Fibroblast of lung (primary cell): Measurements from ENCODE around the gene GLYATL1B. TPM values are rescaled to one million over a fixed set of nuclear protein-coding genes. Genes with fewer than 3 reads are reported as not detected.

ENCODE experiments used
- DNase-seq, 2 donors: peaks; one replicate each; pipeline versions ENCODE4 v3.0.0 to v3.0.0-alpha.2; 2010; ENCODE audit warnings: low read depth in 2 of 2
- H2AFZ ChIP-seq: 2 replicates; pipeline ENCODE4 v1.5.1; 2012; ENCODE audit warnings: low read length, control low read depth, inconsistent platforms
- H3K27ac ChIP-seq: 2 replicates; pipeline ENCODE4 v1.5.1; 2011; ENCODE audit warnings: low read length, control low read depth; ENCODE audit not compliant: insufficient read depth
- H3K27me3 ChIP-seq: 2 replicates; pipeline ENCODE4 v1.5.1; 2011; ENCODE audit warnings: mild to moderate bottlenecking, low read length; ENCODE audit not compliant: control insufficient read depth, insufficient read depth
- H3K36me3 ChIP-seq: 2 replicates; pipeline ENCODE4 v1.5.1; 2011; ENCODE audit warnings: low read length; ENCODE audit not compliant: control insufficient read depth, insufficient read depth
- H3K4me1 ChIP-seq: 2 replicates; pipeline ENCODE4 v1.5.1; 2011; ENCODE audit warnings: low read length; ENCODE audit not compliant: control insufficient read depth, insufficient read depth; ENCODE audit errors: extremely low read depth
- H3K4me2 ChIP-seq: 2 replicates; pipeline ENCODE4 v1.5.1; 2011; ENCODE audit warnings: low read length, control low read depth; ENCODE audit not compliant: insufficient read depth; ENCODE audit errors: extremely low read depth
- H3K4me3 ChIP-seq, 4 experiments: fragments of 200-600 bp in 1 of 4; sonication (generic) in 1 of 4; replicated peaks in 1 of 4; 2 replicates each; pipeline ENCODE4 v1.5.1; 2011 to 2016; ENCODE audit warnings: low read length in 4 of 4, low read depth in 3 of 4, mild to moderate bottlenecking in 3 of 4, control low read depth in 2 of 4, inconsistent platforms in 1 of 4, mixed read lengths in 1 of 4; ENCODE audit not compliant: insufficient read depth in 1 of 4; ENCODE audit errors: control extremely low read depth in 1 of 4
- H3K79me2 ChIP-seq: 2 replicates; pipeline ENCODE4 v1.5.1; 2012; ENCODE audit warnings: mild to moderate bottlenecking, low read length, inconsistent platforms; ENCODE audit not compliant: control insufficient read depth, insufficient read depth
- H3K9ac ChIP-seq: 2 replicates; pipeline ENCODE4 v1.5.1; 2011; ENCODE audit warnings: mild to moderate bottlenecking, low read length, control low read depth; ENCODE audit not compliant: insufficient read depth
- H3K9me3 ChIP-seq: 2 replicates; pipeline ENCODE4 v1.5.1; 2012; ENCODE audit warnings: low read depth, low read length; ENCODE audit not compliant: control insufficient read depth, insufficient read depth
- H4K20me1 ChIP-seq: 2 replicates; pipeline ENCODE4 v1.5.1; 2011; ENCODE audit warnings: low read length; ENCODE audit not compliant: control insufficient read depth, insufficient read depth; ENCODE audit errors: extremely low read depth
- CTCF ChIP-seq, 2 donors: IDR thresholded peaks in 1 of 2; conservative IDR thresholded peaks in 1 of 2; 1 replicate in 1 of 2; 2 replicates in 1 of 2; pipeline ENCODE4 v1.5.1; 2011 to 2012; ENCODE audit warnings: low read length in 2 of 2, control low read depth in 1 of 2, inconsistent platforms in 1 of 2, low read depth in 1 of 2, mild to moderate bottlenecking in 1 of 2
- EZH2 ChIP-seq: IDR thresholded peaks from 2 replicates; pipeline ENCODE4 v1.5.1; 2012; ENCODE audit warnings: low read length, control low read depth, mild to moderate bottlenecking; ENCODE audit errors: missing control alignments
- polyA plus RNA-seq, 2 donors: library from polyadenylated mRNA; depleted of rRNA in 1 of 2; stranded (reverse) in 1 of 2; unstranded in 1 of 2; fragments of >200 nt; gene quantifications; 2 replicates each; pipeline ENCODE4 v1.2.1, GENCODE V29; 2011 to 2012; ENCODE audit warnings: missing spikeins in 1 of 2
- total RNA-seq: library from RNA; depleted of rRNA; stranded (reverse); fragments of >200 nt; gene quantifications from 2 replicates; pipeline ENCODE4 v1.2.1, GENCODE V29; 2014

Gene GLYATL1B
- total and polyA plus RNA-seq, 2 donors (not counting 1 experiment from before 2014, with no cell fraction given) = not detected

DNA sequence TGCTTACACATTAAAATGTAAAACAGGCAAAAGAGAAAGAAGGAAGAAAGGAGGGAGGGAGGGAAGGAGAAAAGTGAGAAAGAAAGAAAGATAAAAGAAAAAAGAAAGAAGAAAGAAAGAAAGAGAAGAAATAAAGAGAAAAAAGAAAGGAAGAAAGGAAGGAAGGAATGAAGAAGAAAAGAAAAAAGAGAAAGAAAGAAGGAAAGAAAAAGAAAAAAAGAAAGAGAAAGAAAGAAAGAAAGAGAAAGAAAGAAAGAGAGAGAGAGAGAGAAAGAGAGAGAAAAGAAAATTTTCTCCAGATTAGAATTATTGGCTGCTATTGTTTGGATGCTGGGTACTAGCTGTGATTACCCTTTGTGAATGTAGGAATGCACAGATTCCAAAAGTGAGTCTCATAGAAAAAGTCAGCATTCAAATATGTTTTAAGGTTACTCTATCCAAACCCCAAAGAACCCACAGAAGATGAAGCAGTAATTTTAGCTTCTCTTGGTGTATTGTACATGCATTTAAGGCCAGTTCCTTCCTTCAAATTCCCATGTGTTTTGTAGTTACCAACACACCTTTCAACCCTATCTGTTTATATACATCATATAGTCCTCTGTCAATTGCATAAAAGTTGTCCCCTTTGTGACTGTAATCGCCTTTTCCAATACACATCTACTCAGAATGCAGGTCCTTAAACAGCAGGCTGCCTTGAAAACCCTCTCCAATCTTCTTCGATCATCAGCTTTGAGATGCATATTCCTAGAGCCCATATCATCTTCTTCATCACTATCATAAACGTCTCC is 55.8 kb downstream of the GLYATL1B start:
- no peak for TF ChIP-seq EZH2
- Histone ChIP-seq H3K4me3 (peak overlapping the region; percentile 82 to 96 (median 94)), H2AFZ (peak overlapping the region; percentile 93), H3K27me3 (no peaks in the 10 kb centered on the region), H4K20me1 (no peaks in the 10 kb centered on the region), H3K36me3 (peaks cover 1% of the 10 kb centered on the region), H3K4me1 (peaks cover 11% of the 10 kb centered on the region), H3K9me3 (no peaks in the 10 kb centered on the region), H3K9ac (peak overlapping the region; percentile 92), H3K4me2 (peak overlapping the region; percentile 61), H3K27ac (peak overlapping the region; percentile 97), H3K79me2 (peaks cover 21% of the 10 kb centered on the region)
- DNase-seq = peak; percentile 17 to 75

DNA sequence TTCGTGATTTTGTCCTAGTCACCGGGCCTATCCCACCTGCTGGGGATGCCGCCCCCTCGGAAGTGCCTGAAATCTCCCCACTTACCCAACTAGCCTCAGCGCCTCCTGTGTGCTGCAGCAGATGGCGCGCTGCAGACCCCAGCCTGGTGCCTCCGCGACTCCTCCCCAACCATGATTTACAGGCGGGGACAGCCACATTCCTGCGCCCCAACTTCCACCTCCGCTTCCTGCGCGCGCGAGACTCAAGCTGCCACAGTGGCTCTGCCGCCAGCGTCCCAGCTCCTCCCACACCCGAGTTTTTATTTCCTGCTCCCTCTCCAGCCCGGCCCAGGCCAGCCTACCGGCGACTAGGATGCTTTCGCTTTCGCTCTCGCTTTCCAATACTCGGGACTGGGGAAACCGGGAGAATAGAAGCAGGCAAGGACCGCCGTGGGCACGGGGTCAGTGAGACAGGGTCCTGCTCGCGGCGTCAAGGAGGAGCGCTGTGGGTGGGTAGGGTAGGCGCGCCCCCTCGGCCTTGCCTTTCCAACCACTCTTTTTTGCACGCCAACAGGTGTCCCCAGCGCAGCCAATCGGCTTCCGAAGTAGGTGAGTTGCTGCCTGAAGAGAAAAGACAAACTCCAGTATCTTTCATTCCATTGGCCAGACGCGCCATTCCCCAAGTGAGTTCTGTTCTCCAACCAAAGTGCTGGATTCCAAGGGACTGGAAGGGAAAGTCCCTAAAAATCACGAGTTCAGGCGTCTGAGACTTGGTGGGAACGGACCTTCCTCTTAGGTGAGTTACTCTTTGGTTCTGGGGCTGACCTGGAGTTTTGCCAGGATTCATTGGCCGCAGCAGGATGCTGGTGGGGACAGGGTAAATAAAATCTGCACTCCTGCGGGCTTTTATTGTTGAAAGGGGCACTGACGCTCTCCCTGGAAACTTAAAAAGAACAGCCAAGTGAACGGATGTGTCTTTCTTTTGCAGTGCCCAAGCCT is 56.7 kb downstream of the GLYATL1B start, which contains the start of gene FAM111A:
FAM111A (plus strand) TSS at position 327 of the 978 bp plus-strand sequence. CDS start 6,017 bp downstream, outside the sequence.
- H3K36me3 ChIP-seq = peaks cover 1% of the 10 kb centered on the region
- no peaks in the 10 kb centered on the region for H3K27me3 ChIP-seq
- H3K4me2 ChIP-seq = peak within 1 kb of the TSS; percentile 72
- peak within 1 kb of the TSS; percentile 92 for H3K9ac ChIP-seq
- peak within 1 kb of the TSS; percentile 93 for H2AFZ ChIP-seq
- no peaks in the 10 kb centered on the region for H3K9me3 ChIP-seq
- peak within 1 kb of the TSS; percentile 97 for H3K27ac ChIP-seq
- peaks cover 11% of the 10 kb centered on the region for H3K4me1 ChIP-seq
- peak within 1 kb of the TSS; percentile 82 to 96 (median 94) for H3K4me3 ChIP-seq
- peak; percentile 85 to 89 for DNase-seq
- no peaks in the 10 kb centered on the region for H4K20me1 ChIP-seq
- no peak for TF ChIP-seq EZH2
- peak in 1 of 2 donors; percentile 32 for TF ChIP-seq CTCF (conservative IDR thresholded peaks at IDR 0.05 in 1 of 2, IDR thresholded peaks at IDR 0.05 in 1 of 2; ENCODE audit: low read depth in 1 of 2, low read length in 2 of 2)
- H3K79me2 ChIP-seq = peaks cover 26% of the 10 kb centered on the region

DNA sequence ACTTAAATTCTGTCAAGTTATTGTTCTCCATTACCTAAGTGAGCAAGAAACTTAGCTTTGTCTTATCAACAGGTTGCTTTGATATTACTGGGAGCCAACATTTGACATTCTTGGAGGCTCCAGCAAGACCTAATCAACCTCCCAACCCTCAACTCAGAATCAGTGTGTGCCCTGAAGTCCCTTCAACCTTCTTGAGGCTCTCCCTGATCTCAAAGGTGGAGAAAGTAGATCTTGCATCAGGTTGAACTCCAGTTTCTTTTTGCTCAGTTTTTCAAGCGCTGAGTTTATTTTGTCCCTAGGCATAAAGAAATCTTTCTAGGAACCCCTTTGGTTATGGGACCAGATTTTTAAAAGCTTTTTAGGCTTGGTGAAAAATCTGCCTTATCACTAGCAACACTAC is 58.0 kb downstream of the GLYATL1B start:
- no peaks in the 10 kb centered on the region for H3K9me3 ChIP-seq
- H2AFZ ChIP-seq = peak overlapping the region; percentile 19
- TF ChIP-seq CTCF (conservative IDR thresholded peaks at IDR 0.05 in 1 of 2, IDR thresholded peaks at IDR 0.05 in 1 of 2; ENCODE audit: low read depth in 1 of 2, low read length in 2 of 2) (no peak), EZH2 (no peak)
- peak overlapping the region; percentile 72 for H3K4me2 ChIP-seq
- no peaks in the 10 kb centered on the region for H3K27me3 ChIP-seq
- H3K27ac ChIP-seq = peak overlapping the region; percentile 63
- H3K9ac ChIP-seq = no peak overlapping the region
- H4K20me1 ChIP-seq = no peaks in the 10 kb centered on the region
- H3K4me3 ChIP-seq = peak overlapping the region; percentile 82 to 96 (median 94)
- peaks cover 11% of the 10 kb centered on the region for H3K4me1 ChIP-seq
- H3K36me3 ChIP-seq = no peaks in the 10 kb centered on the region
- H3K79me2 ChIP-seq = peaks cover 28% of the 10 kb centered on the region
- DNase-seq = no peak

Other genes starting within 250 kb of the GLYATL1B start
- 0.26 and 1.3 TPM in 2 replicates for gene GLYATL2, start 241.6 kb upstream of the GLYATL1B start, total RNA-seq
- gene GLYATL2, start 241.6 kb upstream of the GLYATL1B start, polyA plus RNA-seq = 1.2 and 2.0 TPM in 2 replicates
- gene GLYATL1, start 146.8 kb upstream of the GLYATL1B start, total RNA-seq = 0.33 TPM in 1 of 2 replicates, not detected in the other
- gene GLYATL1, start 146.8 kb upstream of the GLYATL1B start, polyA plus RNA-seq = 0.51 and 0.56 TPM in 2 replicates
- gene FAM111B, start 20.9 kb downstream of the GLYATL1B start, total RNA-seq = 0.26 and 0.33 TPM in 2 replicates
- 6.2 and 14.8 TPM in 2 replicates for gene FAM111B, start 20.9 kb downstream of the GLYATL1B start, polyA plus RNA-seq
- gene FAM111A, start 56.5 kb downstream of the GLYATL1B start, total RNA-seq = 34.7 and 42.3 TPM in 2 replicates
- gene FAM111A, start 56.5 kb downstream of the GLYATL1B start, polyA plus RNA-seq = 27.1 and 44.2 TPM in 2 replicates
- gene DTX4, start 85.8 kb downstream of the GLYATL1B start, total RNA-seq = 3.1 and 4.8 TPM in 2 replicates
- 1.2 and 2.1 TPM in 2 replicates for gene DTX4, start 85.8 kb downstream of the GLYATL1B start, polyA plus RNA-seq
- gene MPEG1, start 126.6 kb downstream of the GLYATL1B start, total RNA-seq = not detected in 2 replicates
- gene MPEG1, start 126.6 kb downstream of the GLYATL1B start, polyA plus RNA-seq = not detected in 2 replicates